Keratinocyte (primary cell): ENCODE measurements around the gene DLG2. TPM values are rescaled to one million over a fixed set of nuclear protein-coding genes. Genes with fewer than 3 reads are reported as not detected.

Experiments used
- DNase-seq: peaks from one replicate; pipeline ENCODE4 v3.0.0-alpha.2; 2011; ENCODE audit warnings: low read depth, missing footprints, low spot score
- FAIRE-seq: peaks from 2 replicates; lab custom pipeline; 2011; peaks lifted over from hg19 to GRCh38; lab: Jason Lieb, UNC
- H2AFZ ChIP-seq: 2 replicates; pipeline ENCODE4 v1.6.0; 2012; ENCODE audit warnings: low read length, control low read depth, inconsistent platforms; ENCODE audit not compliant: control insufficient read depth
- H3K27ac ChIP-seq: 2 replicates; pipeline ENCODE4 v1.5.1; 2011; ENCODE audit warnings: low read length; ENCODE audit not compliant: control insufficient read depth, insufficient read depth
- H3K27me3 ChIP-seq: 3 replicates; pipeline ENCODE4 v1.6.0; 2011; ENCODE audit warnings: low read length; ENCODE audit not compliant: control insufficient read depth, insufficient read depth; ENCODE audit errors: extremely low read depth
- H3K36me3 ChIP-seq, 2 experiments: 2 replicates in 1 of 2; 3 replicates in 1 of 2; pipeline ENCODE4 v1.5.1; 2011; ENCODE audit warnings: low read length in 2 of 2, mild to moderate bottlenecking in 1 of 2; ENCODE audit not compliant: control insufficient read depth in 2 of 2, insufficient read depth in 2 of 2; ENCODE audit errors: extremely low read depth in 1 of 2
- H3K4me1 ChIP-seq: 3 replicates; pipeline ENCODE4 v1.5.1; 2011; ENCODE audit warnings: low read length; ENCODE audit not compliant: control insufficient read depth, insufficient read depth; ENCODE audit errors: extremely low read depth
- H3K4me2 ChIP-seq: 3 replicates; pipeline ENCODE4 v1.6.0; 2011; ENCODE audit warnings: low read depth, low read length; ENCODE audit not compliant: control insufficient read depth, insufficient read depth; ENCODE audit errors: extremely low read depth
- H3K4me3 ChIP-seq, 3 experiments: fragments of 200-600 bp in 1 of 3; sonication (generic) in 1 of 3; 2 replicates in 2 of 3; 3 replicates in 1 of 3; pipeline ENCODE4 v1.5.1; 2011 to 2016; ENCODE audit warnings: low read length in 3 of 3, mild to moderate bottlenecking in 3 of 3, control low read depth in 2 of 3, inconsistent platforms in 1 of 3, low read depth in 1 of 3, mixed read lengths in 1 of 3, mixed run types in 1 of 3, moderate library complexity in 1 of 3; ENCODE audit not compliant: control insufficient read depth in 2 of 3, insufficient read depth in 2 of 3; ENCODE audit errors: extremely low read depth in 1 of 3
- H3K79me2 ChIP-seq: 2 replicates; pipeline ENCODE4 v1.6.0; 2012; ENCODE audit warnings: low read length; ENCODE audit not compliant: control insufficient read depth, insufficient read depth
- H3K9ac ChIP-seq: 3 replicates; pipeline ENCODE4 v1.6.0; 2011; ENCODE audit warnings: low read length; ENCODE audit not compliant: control insufficient read depth, insufficient read depth; ENCODE audit errors: extremely low read depth
- H3K9me1 ChIP-seq: 3 replicates; pipeline ENCODE4 v1.6.0; 2011; ENCODE audit warnings: low read length; ENCODE audit not compliant: control insufficient read depth, insufficient read depth; ENCODE audit errors: extremely low read depth
- H3K9me3 ChIP-seq: 2 replicates; pipeline ENCODE4 v1.5.1; 2012; ENCODE audit warnings: low read depth, low read length; ENCODE audit not compliant: control insufficient read depth
- H4K20me1 ChIP-seq: 3 replicates; pipeline ENCODE4 v1.6.0; 2011; ENCODE audit warnings: low read length; ENCODE audit not compliant: control insufficient read depth, insufficient read depth; ENCODE audit errors: extremely low read depth
- CTCF ChIP-seq, 3 experiments: IDR thresholded peaks in 1 of 3; conservative IDR thresholded peaks in 1 of 3; optimal IDR thresholded peaks in 1 of 3; 2 replicates in 2 of 3; 3 replicates in 1 of 3; pipeline versions ENCODE3 to v1.5.1; 2011; ENCODE audit warnings: low read length in 3 of 3, mild to moderate bottlenecking in 3 of 3, moderate library complexity in 2 of 3, control low read depth in 1 of 3, inconsistent platforms in 1 of 3; ENCODE audit not compliant: insufficient read depth in 2 of 3; ENCODE audit errors: extremely low read depth in 1 of 3
- EZH2 ChIP-seq: IDR thresholded peaks from one replicate; pipeline ENCODE4 v1.6.1; 2012; ENCODE audit warnings: inconsistent platforms, mild to moderate bottlenecking, low read length, moderate library complexity
- dilution Hi-C: fragments of 300-500 bp; cut with MboI; formaldehyde crosslinking; loops from one replicate; pipeline ENCODE4 v1.7.0; 2020; ENCODE audit warnings: low sequenced_read_pairs; ENCODE audit not compliant: extremely low pct_ligation_motif_present
- polyA plus RNA-seq, 5 experiments: library from polyadenylated mRNA; depleted of rRNA in 3 of 5; stranded (reverse) in 3 of 5; stranded (forward) in 1 of 5; unstranded in 1 of 5; fragments of >200 nt; gene quantifications; 1 replicate in 1 of 5; 2 replicates in 3 of 5; 3 replicates in 1 of 5; pipeline versions ENCODE4 v1.2.1 to v1.2.3, GENCODE V29; 2011 to 2012; ENCODE audit warnings: missing spikeins in 2 of 5, low read depth in 1 of 5, low replicate concordance in 1 of 5

DLG2 gene
- polyA plus RNA-seq, 1 donor (not counting 4 experiments of a cell fraction or from before 2014, with no cell fraction given): 0.55 TPM

- H3K27me3 ChIP-seq: no peaks in the 10 kb centered on the region
- no peak overlapping the region for H3K27ac ChIP-seq
- dilution Hi-C loops: no loop called here
- H3K4me3 ChIP-seq: no peak overlapping the region
- H4K20me1 ChIP-seq: no peaks in the 10 kb centered on the region
- H3K79me2 ChIP-seq: no peaks in the 10 kb centered on the region
- no peak overlapping the region for H3K4me2 ChIP-seq
- TF ChIP-seq CTCF (optimal IDR thresholded peaks at IDR 0.05 in 1 of 3, IDR thresholded peaks at IDR 0.05 in 1 of 3, conservative IDR thresholded peaks at IDR 0.05 in 1 of 3; ENCODE audit: extremely low read depth in 1 of 3, insufficient read depth in 2 of 3, low read length in 3 of 3): no peak
- no peak for TF ChIP-seq EZH2
- no peak overlapping the region for H2AFZ ChIP-seq
- H3K36me3 ChIP-seq: no peaks in the 10 kb centered on the region
- no peaks in the 10 kb centered on the region for H3K9me1 ChIP-seq
- H3K4me1 ChIP-seq: no peaks in the 10 kb centered on the region
- DNase-seq (no peak), FAIRE-seq (no peak)
- no peak overlapping the region for H3K9ac ChIP-seq
- no peaks in the 10 kb centered on the region for H3K9me3 ChIP-seq
Measured at GRCh38 chr11:84580428-84580827, 1046.7 kb downstream of the DLG2 start.

- dilution Hi-C loops: no loop called here
- no peak for TF ChIP-seq CTCF (optimal IDR thresholded peaks at IDR 0.05 in 1 of 3, IDR thresholded peaks at IDR 0.05 in 1 of 3, conservative IDR thresholded peaks at IDR 0.05 in 1 of 3; ENCODE audit: extremely low read depth in 1 of 3, insufficient read depth in 2 of 3, low read length in 3 of 3)
- no peak for TF ChIP-seq EZH2
- Histone ChIP-seq H3K36me3 (no peaks in the 10 kb centered on the region), H3K9ac (no peak overlapping the region), H3K4me3 (no peak overlapping the region), H3K9me1 (no peaks in the 10 kb centered on the region), H2AFZ (no peak overlapping the region), H3K27me3 (no peaks in the 10 kb centered on the region), H3K79me2 (no peaks in the 10 kb centered on the region), H3K4me1 (no peaks in the 10 kb centered on the region), H4K20me1 (no peaks in the 10 kb centered on the region), H3K9me3 (no peaks in the 10 kb centered on the region), H3K27ac (no peak overlapping the region), H3K4me2 (no peak overlapping the region)
- DNase-seq: no peak
- FAIRE-seq: no peak
Measured at GRCh38 chr11:84573868-84574267, 1053.3 kb downstream of the DLG2 start.
